Cardiac muscle cell (in vitro differentiated cells and primary cell): ENCODE data around the gene HOXD8. TPM values are rescaled to one million over a fixed set of nuclear protein-coding genes. Genes with fewer than 3 reads are reported as not detected.
A peak's percentile ranks its signal among the peaks of the same experiment; 100 is the strongest.

Experiments
- DNase-seq, 2 donors: peaks; one replicate each; pipeline versions ENCODE4 v3.0.0 to v3.0.0-alpha.2; 2010 to 2017; ENCODE audit warnings: low read depth in 1 of 2, low spot score in 1 of 2
- H3K27ac ChIP-seq: fragments of 200-600 bp; sonication (generic); 2 replicates; pipeline ENCODE4 v1.5.1; 2016
- H3K27me3 ChIP-seq: fragments of 200-600 bp; sonication (generic); 2 replicates; pipeline ENCODE4 v1.6.0; 2016; ENCODE audit warnings: control low read depth
- H3K36me3 ChIP-seq: fragments of 200-600 bp; sonication (generic); 2 replicates; pipeline ENCODE4 v1.5.1; 2016; ENCODE audit warnings: control low read depth
- H3K4me1 ChIP-seq: fragments of 200-600 bp; sonication (generic); 2 replicates; pipeline ENCODE4 v1.8.1; 2017; ENCODE audit warnings: low read depth, mild to moderate bottlenecking, mixed run types
- H3K4me3 ChIP-seq: fragments of 200-600 bp; sonication (generic); 2 replicates; pipeline ENCODE4 v1.5.1; 2016; ENCODE audit warnings: mild to moderate bottlenecking
- H3K9me3 ChIP-seq: fragments of 200-600 bp; sonication (generic); 2 replicates; pipeline ENCODE4 v1.5.1; 2017; ENCODE audit warnings: low read depth, mild to moderate bottlenecking, control low read depth
- CTCF ChIP-seq: IDR thresholded peaks from 2 replicates; pipeline ENCODE4 v1.5.1; 2012; ENCODE audit warnings: low read depth, mild to moderate bottlenecking, low read length
- polyA plus RNA-seq: library from polyadenylated mRNA; unstranded; fragments of >200 nt; fragmentation: Nextera tagmentation; extraction: Ambion mirVana; gene quantifications from 2 replicates; pipeline ENCODE4 v1.2.1, GENCODE V29; 2016
- total RNA-seq: library from RNA; depleted of rRNA; stranded (reverse); fragments of >200 nt; gene quantifications from 2 replicates; pipeline ENCODE4 v1.2.3, GENCODE V29; 2016

The HOXD8 gene
- total and polyA plus RNA-seq, 2 experiments from 2014 or later = not detected

GRCh38 chr2:176154576-176155252 lies 25.2 kb downstream of the HOXD8 start:
- peaks cover 10% of the 10 kb centered on the region for H3K4me1 ChIP-seq

GRCh38 chr2:176155356-176156044 lies 26.0 kb downstream of the HOXD8 start:
- H3K4me3 ChIP-seq = no peak overlapping the region
- H3K27ac ChIP-seq = no peak overlapping the region
- H3K36me3 ChIP-seq = no peaks in the 10 kb centered on the region
- peaks cover 3% of the 10 kb centered on the region for H3K9me3 ChIP-seq
- H3K4me1 ChIP-seq = peaks cover 10% of the 10 kb centered on the region
- no peak for DNase-seq
- peaks cover 100% of the 10 kb centered on the region for H3K27me3 ChIP-seq
- TF ChIP-seq CTCF = no peak

More at GRCh38 chr2:176154576-176155252, 25.2 kb downstream of the HOXD8 start:
- TF ChIP-seq CTCF = no peak
- H3K4me3 ChIP-seq = no peak overlapping the region
- H3K9me3 ChIP-seq = peaks cover 3% of the 10 kb centered on the region
- H3K27me3 ChIP-seq = peaks cover 100% of the 10 kb centered on the region
- no peaks in the 10 kb centered on the region for H3K36me3 ChIP-seq
- DNase-seq = no peak
- no peak overlapping the region for H3K27ac ChIP-seq

GRCh38 chr2:176156301-176156806 lies 26.8 kb downstream of the HOXD8 start:
- Histone ChIP-seq H3K9me3 (peaks cover 3% of the 10 kb centered on the region), H3K27ac (no peak overlapping the region)
- no peak for TF ChIP-seq CTCF

GRCh38 chr2:176156807-176157498 lies 27.4 kb downstream of the HOXD8 start, which contains the start of gene HOXD3:
TSS of gene HOXD3 (plus strand) at chr2:176157307. CDS start at chr2:176169115, 11,808 bp downstream.
- Histone ChIP-seq H3K4me1 (peaks cover 10% of the 10 kb centered on the region), H3K27me3 (peaks cover 100% of the 10 kb centered on the region), H3K36me3 (no peaks in the 10 kb centered on the region), H3K27ac (no peak within 1 kb of the TSS), H3K4me3 (peak within 1 kb of the TSS; percentile 12), H3K9me3 (peaks cover 3% of the 10 kb centered on the region)
- TF ChIP-seq CTCF = no peak
- no peak for DNase-seq

More at GRCh38 chr2:176156301-176156806, 26.8 kb downstream of the HOXD8 start:
- no peak for DNase-seq
- Histone ChIP-seq H3K4me3 (no peak overlapping the region), H3K4me1 (peaks cover 10% of the 10 kb centered on the region), H3K36me3 (no peaks in the 10 kb centered on the region), H3K27me3 (peaks cover 100% of the 10 kb centered on the region)

GRCh38 chr2:176157499-176158185 lies 28.1 kb downstream of the HOXD8 start:
- Histone ChIP-seq H3K9me3 (peaks cover 3% of the 10 kb centered on the region), H3K27me3 (peaks cover 100% of the 10 kb centered on the region), H3K36me3 (no peaks in the 10 kb centered on the region), H3K4me1 (peaks cover 10% of the 10 kb centered on the region), H3K4me3 (peak overlapping the region; percentile 12), H3K27ac (no peak overlapping the region)
- DNase-seq = no peak
- TF ChIP-seq CTCF = no peak
